Smooth muscle cell (in vitro differentiated cells): ENCODE data around the gene SS18L1. TPM values are rescaled to one million over a fixed set of nuclear protein-coding genes. Genes with fewer than 3 reads are reported as not detected.

Source experiments
- DNase-seq: peaks from one replicate; lab custom pipeline; 2025; ENCODE audit not compliant: unreplicated experiment; lab: John Stamatoyannopoulos, UW
- H2AFZ ChIP-seq: fragments of 200-600 bp; sonication (generic); 2 replicates; pipeline ENCODE4 v1.6.0; 2016; ENCODE audit warnings: antibody characterized with exemption, low read depth, mild to moderate bottlenecking
- H3F3A ChIP-seq: fragments of 200-600 bp; sonication (generic); 2 replicates; pipeline ENCODE4 v1.6.0; 2017; ENCODE audit warnings: antibody characterized with exemption, low read depth
- H3K27ac ChIP-seq: fragments of 200-600 bp; sonication (generic); 2 replicates; pipeline ENCODE4 v1.5.1; 2016; ENCODE audit warnings: low read depth, mild to moderate bottlenecking
- H3K27me3 ChIP-seq: fragments of 200-600 bp; sonication (generic); 2 replicates; pipeline ENCODE4 v1.6.1; 2016; ENCODE audit warnings: low read depth, mild to moderate bottlenecking
- H3K36me3 ChIP-seq: fragments of 200-600 bp; sonication (generic); 2 replicates; pipeline ENCODE4 v1.5.1; 2016; ENCODE audit warnings: low read depth
- H3K4me1 ChIP-seq: fragments of 200-600 bp; sonication (generic); 2 replicates; pipeline ENCODE4 v1.5.1; 2016; ENCODE audit warnings: low read depth
- H3K4me2 ChIP-seq: fragments of 200-600 bp; sonication (generic); 2 replicates; pipeline ENCODE4 v1.6.0; 2016; ENCODE audit warnings: mild to moderate bottlenecking
- H3K4me3 ChIP-seq: fragments of 200-600 bp; sonication (generic); 2 replicates; pipeline ENCODE4 v1.5.1; 2016; ENCODE audit warnings: mild to moderate bottlenecking
- H3K79me2 ChIP-seq: fragments of 200-600 bp; sonication (generic); 2 replicates; pipeline ENCODE4 v1.6.0; 2016; ENCODE audit warnings: low read depth, mild to moderate bottlenecking
- H3K9ac ChIP-seq: fragments of 200-600 bp; sonication (generic); 2 replicates; pipeline ENCODE4 v1.6.0; 2016; ENCODE audit warnings: low read depth
- H3K9me3 ChIP-seq: fragments of 200-600 bp; sonication (generic); replicated peaks from 2 replicates; pipeline ENCODE4 v1.5.1; 2016; ENCODE audit warnings: low read depth
- H4K20me1 ChIP-seq: fragments of 200-600 bp; sonication (generic); 2 replicates; pipeline ENCODE4 v1.6.0; 2016; ENCODE audit warnings: low read depth
- CTCF ChIP-seq: fragments of 200-600 bp; sonication (generic); IDR thresholded peaks from 2 replicates; pipeline ENCODE4 v1.5.1; 2017; ENCODE audit warnings: borderline replicate concordance, mild to moderate bottlenecking, antibody characterized with exemption; ENCODE audit not compliant: insufficient read depth, poor library complexity, severe bottlenecking
- WGBS: methylation state at CpG from one replicate; pipeline ENCODE4 v1.1.7; 2016; ENCODE audit warnings: low lambda C conversion rate; 5-methylcytosine and 5-hydroxymethylcytosine counted together
- polyA plus RNA-seq: library from polyadenylated mRNA; unstranded; fragments of >200 nt; fragmentation: Nextera tagmentation; extraction: Ambion mirVana; gene quantifications from 2 replicates; pipeline ENCODE4 v1.2.1, GENCODE V29; 2016
- total RNA-seq: library from RNA; depleted of rRNA; stranded (reverse); fragments of >200 nt; gene quantifications from 2 replicates; pipeline ENCODE4 v1.2.3, GENCODE V29; 2014

Gene SS18L1
- total and polyA plus RNA-seq, 2 experiments from 2014 or later = 2.3 to 10.1 TPM

GRCh38 chr20:62167474-62167873 lies 23.9 kb downstream of the SS18L1 start:
- 95% methylated on average over 6 of the region's 6 CpGs for WGBS
- no peak for TF ChIP-seq CTCF
- H3K9me3 ChIP-seq = no peaks in the 10 kb centered on the region
- no peak overlapping the region for H3K4me2 ChIP-seq
- no peaks in the 10 kb centered on the region for H3K79me2 ChIP-seq
- no peak for DNase-seq
- no peak overlapping the region for H3K9ac ChIP-seq
- no peak overlapping the region for H3K27ac ChIP-seq
- no peak overlapping the region for H2AFZ ChIP-seq
- no peak overlapping the region for H3K4me3 ChIP-seq
- H4K20me1 ChIP-seq = no peaks in the 10 kb centered on the region
- H3K36me3 ChIP-seq = no peaks in the 10 kb centered on the region
- no peaks in the 10 kb centered on the region for H3F3A ChIP-seq
- H3K4me1 ChIP-seq = no peaks in the 10 kb centered on the region
- no peaks in the 10 kb centered on the region for H3K27me3 ChIP-seq

- DNase-seq = no peak
- H3K9ac ChIP-seq = no peak overlapping the region
- H2AFZ ChIP-seq = no peak overlapping the region
- no peaks in the 10 kb centered on the region for H3K9me3 ChIP-seq
- 95% methylated on average over 4 of the region's 4 CpGs for WGBS
- no peak for TF ChIP-seq CTCF
- no peaks in the 10 kb centered on the region for H3K27me3 ChIP-seq
- no peaks in the 10 kb centered on the region for H3K4me1 ChIP-seq
- H3K79me2 ChIP-seq = no peaks in the 10 kb centered on the region
- H4K20me1 ChIP-seq = no peaks in the 10 kb centered on the region
- H3K4me2 ChIP-seq = no peak overlapping the region
- H3K36me3 ChIP-seq = no peaks in the 10 kb centered on the region
- H3K4me3 ChIP-seq = no peak overlapping the region
- no peak overlapping the region for H3K27ac ChIP-seq
- no peaks in the 10 kb centered on the region for H3F3A ChIP-seq
These were observed 24.5 kb downstream of the SS18L1 start for GRCh38 chr20:62168061-62168460.

GRCh38 chr20:62168890-62169435 lies 25.4 kb downstream of the SS18L1 start:
- no peak for DNase-seq
- no peaks in the 10 kb centered on the region for H3K79me2 ChIP-seq
- no peaks in the 10 kb centered on the region for H3K4me1 ChIP-seq
- TF ChIP-seq CTCF = no peak
- no peaks in the 10 kb centered on the region for H3K9me3 ChIP-seq
- H3K27ac ChIP-seq = no peak overlapping the region
- no peak overlapping the region for H3K9ac ChIP-seq
- no peaks in the 10 kb centered on the region for H3K36me3 ChIP-seq
- H2AFZ ChIP-seq = no peak overlapping the region
- H4K20me1 ChIP-seq = no peaks in the 10 kb centered on the region
- H3K4me3 ChIP-seq = no peak overlapping the region
- no peak overlapping the region for H3K4me2 ChIP-seq
- H3K27me3 ChIP-seq = no peaks in the 10 kb centered on the region
- WGBS = 96% methylated on average over 23 of the region's 23 CpGs
- H3F3A ChIP-seq = no peaks in the 10 kb centered on the region

DNA sequence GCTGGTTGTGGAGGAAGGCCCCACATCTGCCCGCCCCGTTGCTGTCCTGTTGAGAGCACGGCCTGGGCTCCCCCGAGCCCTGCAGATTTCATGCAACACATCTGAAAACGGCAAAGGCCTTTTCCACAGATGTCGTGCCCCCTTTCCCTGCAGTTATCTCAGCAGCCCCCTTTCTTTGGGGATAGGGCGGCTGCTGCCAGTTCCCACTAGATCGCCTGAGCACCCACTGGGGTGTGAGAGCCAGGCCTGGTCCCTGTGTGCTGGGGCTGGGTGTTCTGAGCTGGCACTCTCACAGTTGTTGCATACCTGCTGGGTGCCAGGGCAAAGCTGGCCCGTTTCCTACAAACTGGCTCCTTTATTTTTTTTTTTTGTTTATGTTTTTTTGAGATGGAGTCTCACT lies 27.0 kb downstream of the SS18L1 start:
- no peak for TF ChIP-seq CTCF
- DNase-seq = no peak
- Histone ChIP-seq H3K27ac (no peak overlapping the region), H3K4me2 (no peak overlapping the region), H3K4me3 (no peak overlapping the region), H4K20me1 (no peaks in the 10 kb centered on the region), H3K79me2 (no peaks in the 10 kb centered on the region), H3K27me3 (no peaks in the 10 kb centered on the region), H3K9me3 (no peaks in the 10 kb centered on the region), H2AFZ (no peak overlapping the region), H3K36me3 (no peaks in the 10 kb centered on the region), H3K4me1 (no peaks in the 10 kb centered on the region), H3K9ac (no peak overlapping the region), H3F3A (no peaks in the 10 kb centered on the region)
- WGBS = 89% methylated on average over 9 of the region's 9 CpGs
